GM23338 (cell line): Measurements from ENCODE around the gene FUCA1. TPM values are rescaled to one million over a fixed set of nuclear protein-coding genes. Genes with fewer than 3 reads are reported as not detected.

Experiments
- ATAC-seq: fragments of 200-7000 bp; cut with Tn5 transposase; 3 replicates; pipeline ENCODE4 v1.9.1; 2020
- DNase-seq: peaks from one replicate; pipeline ENCODE4 v3.0.0-alpha.2; 2015; ENCODE audit warnings: low spot score
- H2AFZ ChIP-seq: fragments of 200-600 bp; sonication (generic); 2 replicates; pipeline ENCODE4 v1.8.0; 2016; ENCODE audit warnings: antibody characterized with exemption, mild to moderate bottlenecking, moderate library complexity
- H3F3A ChIP-seq: fragments of 200-600 bp; sonication (generic); replicated peaks from 2 replicates; pipeline ENCODE4 v1.8.0; 2017; ENCODE audit warnings: antibody characterized with exemption, mixed run types, low read depth
- H3K27ac ChIP-seq: fragments of 200-600 bp; sonication (generic); 2 replicates; pipeline ENCODE4 v1.6.1; 2016; ENCODE audit warnings: low read depth
- H3K27me3 ChIP-seq: fragments of 200-600 bp; sonication (generic); 2 replicates; pipeline ENCODE4 v1.8.0; 2016; ENCODE audit warnings: mild to moderate bottlenecking, mixed run types, moderate library complexity; ENCODE audit not compliant: insufficient read depth
- H3K36me3 ChIP-seq: fragments of 200-600 bp; sonication (generic); 2 replicates; pipeline ENCODE4 v1.8.0; 2016; ENCODE audit warnings: mild to moderate bottlenecking; ENCODE audit not compliant: insufficient read depth
- H3K4me1 ChIP-seq: fragments of 200-600 bp; sonication (generic); 2 replicates; pipeline ENCODE4 v1.8.0; 2016; ENCODE audit warnings: mild to moderate bottlenecking, moderate library complexity; ENCODE audit not compliant: insufficient read depth
- H3K4me2 ChIP-seq: fragments of 200-600 bp; sonication (generic); 2 replicates; pipeline ENCODE4 v1.7.1; 2017; ENCODE audit warnings: mixed run types
- H3K4me3 ChIP-seq: fragments of 200-600 bp; sonication (generic); 2 replicates; pipeline ENCODE4 v1.6.1; 2016; ENCODE audit warnings: mixed run types
- H3K79me2 ChIP-seq: fragments of 200-600 bp; sonication (generic); replicated peaks from 2 replicates; pipeline ENCODE4 v1.8.0; 2017; ENCODE audit warnings: mild to moderate bottlenecking; ENCODE audit not compliant: insufficient read depth
- H3K9me2 ChIP-seq: fragments of 200-600 bp; sonication (generic); 2 replicates; pipeline ENCODE4 v1.8.0; 2017; ENCODE audit not compliant: insufficient read depth
- H4K20me1 ChIP-seq: fragments of 200-600 bp; sonication (generic); replicated peaks from 2 replicates; pipeline ENCODE4 v1.8.0; 2017; ENCODE audit warnings: mild to moderate bottlenecking; ENCODE audit not compliant: insufficient read depth
- H3K27ac Mint-ChIP-seq: 2 replicates; pipeline ENCODE4 v1.8.0; 2020; ENCODE audit warnings: inconsistent platforms, mild to moderate bottlenecking, moderate library complexity, mixed read lengths
- H3K27me3 Mint-ChIP-seq: 3 replicates; pipeline ENCODE4 v1.8.0; 2022; ENCODE audit warnings: low read depth, mild to moderate bottlenecking, moderate library complexity, mixed read lengths, inconsistent platforms; ENCODE audit not compliant: insufficient read depth, poor library complexity
- H3K36me3 Mint-ChIP-seq: 3 replicates; pipeline ENCODE4 v1.8.0; 2021; ENCODE audit warnings: low read depth, mild to moderate bottlenecking, inconsistent platforms, moderate library complexity, mixed read lengths
- H3K4me1 Mint-ChIP-seq: 3 replicates; pipeline ENCODE4 v1.8.0; 2020; ENCODE audit warnings: mild to moderate bottlenecking, inconsistent platforms, mixed read lengths
- H3K4me3 Mint-ChIP-seq: 3 replicates; pipeline ENCODE4 v1.8.0; 2021; ENCODE audit warnings: moderate library complexity, mild to moderate bottlenecking, inconsistent platforms, mixed read lengths
- H3K9me3 Mint-ChIP-seq: 3 replicates; pipeline ENCODE4 v1.8.0; 2020; ENCODE audit warnings: moderate library complexity, mild to moderate bottlenecking, inconsistent platforms, mixed read lengths
- CREB1 ChIP-seq: fragments of 250-450 bp; sonication (Bioruptor Pico); IDR thresholded peaks from 2 replicates; pipeline ENCODE4 v1.5.0; 2020; ENCODE audit warnings: low read depth, mild to moderate bottlenecking, moderate library complexity
- EZH2 ChIP-seq: fragments of 200-600 bp; sonication (generic); IDR thresholded peaks from one replicate; pipeline ENCODE4 v1.8.0; 2017; ENCODE audit warnings: antibody characterized with exemption, mild to moderate bottlenecking, low read depth; ENCODE audit not compliant: unreplicated experiment
- JUNB ChIP-seq: IDR thresholded peaks from one replicate; pipeline ENCODE4 v1.6.1; 2016; ENCODE audit warnings: antibody characterized with exemption; ENCODE audit not compliant: unreplicated experiment
- NANOG ChIP-seq: IDR thresholded peaks from 2 replicates; pipeline ENCODE4 v1.6.1; 2016; ENCODE audit warnings: antibody characterized with exemption, borderline replicate concordance
- POLR2AphosphoS5 ChIP-seq: IDR thresholded peaks from 2 replicates; pipeline ENCODE4 v1.6.1; 2016; ENCODE audit warnings: antibody characterized with exemption, low read depth
- STAT1 ChIP-seq: IDR thresholded peaks from one replicate; pipeline ENCODE4 v1.6.1; 2016; ENCODE audit warnings: antibody characterized with exemption; ENCODE audit not compliant: unreplicated experiment
- ZNF331 ChIP-seq: fragments of 250-450 bp; sonication (Bioruptor Pico); IDR thresholded peaks from 2 replicates; pipeline ENCODE4 v1.5.0; 2020; ENCODE audit warnings: low read depth, mild to moderate bottlenecking, moderate library complexity
- polyA plus RNA-seq: library from polyadenylated mRNA; unstranded; fragments of >200 nt; fragmentation: Nextera tagmentation; extraction: Ambion mirVana; gene quantifications from 2 replicates; pipeline ENCODE4 v1.2.1, GENCODE V29; 2016
- total RNA-seq: library from RNA; depleted of rRNA; stranded (reverse); fragments of >200 nt; shearing (Covaris generic); gene quantifications from 2 replicates; pipeline ENCODE4 v1.2.3, GENCODE V29; 2014
- TF ChIP-seq, protein P1 (sequence below): fragments of 250-450 bp; sonication (Bioruptor Pico); IDR thresholded peaks from 2 replicates; pipeline ENCODE4 v1.5.0; 2020; ENCODE audit warnings: mild to moderate bottlenecking, moderate library complexity

FUCA1 gene
- total and polyA plus RNA-seq, 2 experiments from 2014 or later = 4.4 to 8.5 TPM

DNA sequence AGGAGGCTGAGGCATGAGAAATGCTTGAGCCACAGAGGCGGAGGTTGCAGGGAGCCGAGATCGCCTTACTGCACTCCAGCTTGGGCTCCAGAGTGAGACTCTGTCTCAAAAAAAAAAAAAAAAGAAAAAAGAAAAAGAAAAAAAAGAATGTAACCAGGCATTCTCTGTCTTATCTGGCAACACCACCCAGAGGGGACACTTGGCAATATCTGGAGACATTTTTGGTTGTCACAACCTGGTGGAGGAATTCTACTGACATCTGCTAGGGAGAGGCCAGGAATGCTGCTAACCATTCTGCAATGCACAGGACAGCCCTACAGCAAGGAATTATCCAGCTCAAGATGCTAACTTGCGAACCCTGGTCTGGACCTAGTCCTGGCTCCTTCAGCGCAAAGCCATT lies 47.4 kb upstream of the FUCA1 start:
- H3K36me3 ChIP-seq = no peaks in the 10 kb centered on the region
- H3K4me3 Mint-ChIP-seq = no peak overlapping the region
- H3K9me2 ChIP-seq = no peaks in the 10 kb centered on the region
- H3K4me1 Mint-ChIP-seq = peaks cover 4% of the 10 kb centered on the region; the same call in 2 of the 3 replicates
- H3K79me2 ChIP-seq = no peaks in the 10 kb centered on the region
- H3K27ac Mint-ChIP-seq = no peak overlapping the region
- peaks cover 2% of the 10 kb centered on the region for H3K27me3 Mint-ChIP-seq
- H3K4me2 ChIP-seq = no peak overlapping the region
- H4K20me1 ChIP-seq = no peaks in the 10 kb centered on the region
- ATAC-seq = no peak
- peak overlapping the region; percentile 72; the same call in 1 of the 2 replicates for H2AFZ ChIP-seq
- no peaks in the 10 kb centered on the region for H3K36me3 Mint-ChIP-seq
- no peaks in the 10 kb centered on the region for H3K27me3 ChIP-seq
- H3K27ac ChIP-seq = no peak overlapping the region
- no peak for TF ChIP-seq STAT1
- no peak for TF ChIP-seq JUNB
- TF ChIP-seq ZNF331 (CRISPR knock-in tag) = no peak
- TF ChIP-seq NANOG = no peak
- no peak for TF ChIP-seq CREB1
- no peak for TF ChIP-seq EZH2
- TF ChIP-seq, protein P1, sequence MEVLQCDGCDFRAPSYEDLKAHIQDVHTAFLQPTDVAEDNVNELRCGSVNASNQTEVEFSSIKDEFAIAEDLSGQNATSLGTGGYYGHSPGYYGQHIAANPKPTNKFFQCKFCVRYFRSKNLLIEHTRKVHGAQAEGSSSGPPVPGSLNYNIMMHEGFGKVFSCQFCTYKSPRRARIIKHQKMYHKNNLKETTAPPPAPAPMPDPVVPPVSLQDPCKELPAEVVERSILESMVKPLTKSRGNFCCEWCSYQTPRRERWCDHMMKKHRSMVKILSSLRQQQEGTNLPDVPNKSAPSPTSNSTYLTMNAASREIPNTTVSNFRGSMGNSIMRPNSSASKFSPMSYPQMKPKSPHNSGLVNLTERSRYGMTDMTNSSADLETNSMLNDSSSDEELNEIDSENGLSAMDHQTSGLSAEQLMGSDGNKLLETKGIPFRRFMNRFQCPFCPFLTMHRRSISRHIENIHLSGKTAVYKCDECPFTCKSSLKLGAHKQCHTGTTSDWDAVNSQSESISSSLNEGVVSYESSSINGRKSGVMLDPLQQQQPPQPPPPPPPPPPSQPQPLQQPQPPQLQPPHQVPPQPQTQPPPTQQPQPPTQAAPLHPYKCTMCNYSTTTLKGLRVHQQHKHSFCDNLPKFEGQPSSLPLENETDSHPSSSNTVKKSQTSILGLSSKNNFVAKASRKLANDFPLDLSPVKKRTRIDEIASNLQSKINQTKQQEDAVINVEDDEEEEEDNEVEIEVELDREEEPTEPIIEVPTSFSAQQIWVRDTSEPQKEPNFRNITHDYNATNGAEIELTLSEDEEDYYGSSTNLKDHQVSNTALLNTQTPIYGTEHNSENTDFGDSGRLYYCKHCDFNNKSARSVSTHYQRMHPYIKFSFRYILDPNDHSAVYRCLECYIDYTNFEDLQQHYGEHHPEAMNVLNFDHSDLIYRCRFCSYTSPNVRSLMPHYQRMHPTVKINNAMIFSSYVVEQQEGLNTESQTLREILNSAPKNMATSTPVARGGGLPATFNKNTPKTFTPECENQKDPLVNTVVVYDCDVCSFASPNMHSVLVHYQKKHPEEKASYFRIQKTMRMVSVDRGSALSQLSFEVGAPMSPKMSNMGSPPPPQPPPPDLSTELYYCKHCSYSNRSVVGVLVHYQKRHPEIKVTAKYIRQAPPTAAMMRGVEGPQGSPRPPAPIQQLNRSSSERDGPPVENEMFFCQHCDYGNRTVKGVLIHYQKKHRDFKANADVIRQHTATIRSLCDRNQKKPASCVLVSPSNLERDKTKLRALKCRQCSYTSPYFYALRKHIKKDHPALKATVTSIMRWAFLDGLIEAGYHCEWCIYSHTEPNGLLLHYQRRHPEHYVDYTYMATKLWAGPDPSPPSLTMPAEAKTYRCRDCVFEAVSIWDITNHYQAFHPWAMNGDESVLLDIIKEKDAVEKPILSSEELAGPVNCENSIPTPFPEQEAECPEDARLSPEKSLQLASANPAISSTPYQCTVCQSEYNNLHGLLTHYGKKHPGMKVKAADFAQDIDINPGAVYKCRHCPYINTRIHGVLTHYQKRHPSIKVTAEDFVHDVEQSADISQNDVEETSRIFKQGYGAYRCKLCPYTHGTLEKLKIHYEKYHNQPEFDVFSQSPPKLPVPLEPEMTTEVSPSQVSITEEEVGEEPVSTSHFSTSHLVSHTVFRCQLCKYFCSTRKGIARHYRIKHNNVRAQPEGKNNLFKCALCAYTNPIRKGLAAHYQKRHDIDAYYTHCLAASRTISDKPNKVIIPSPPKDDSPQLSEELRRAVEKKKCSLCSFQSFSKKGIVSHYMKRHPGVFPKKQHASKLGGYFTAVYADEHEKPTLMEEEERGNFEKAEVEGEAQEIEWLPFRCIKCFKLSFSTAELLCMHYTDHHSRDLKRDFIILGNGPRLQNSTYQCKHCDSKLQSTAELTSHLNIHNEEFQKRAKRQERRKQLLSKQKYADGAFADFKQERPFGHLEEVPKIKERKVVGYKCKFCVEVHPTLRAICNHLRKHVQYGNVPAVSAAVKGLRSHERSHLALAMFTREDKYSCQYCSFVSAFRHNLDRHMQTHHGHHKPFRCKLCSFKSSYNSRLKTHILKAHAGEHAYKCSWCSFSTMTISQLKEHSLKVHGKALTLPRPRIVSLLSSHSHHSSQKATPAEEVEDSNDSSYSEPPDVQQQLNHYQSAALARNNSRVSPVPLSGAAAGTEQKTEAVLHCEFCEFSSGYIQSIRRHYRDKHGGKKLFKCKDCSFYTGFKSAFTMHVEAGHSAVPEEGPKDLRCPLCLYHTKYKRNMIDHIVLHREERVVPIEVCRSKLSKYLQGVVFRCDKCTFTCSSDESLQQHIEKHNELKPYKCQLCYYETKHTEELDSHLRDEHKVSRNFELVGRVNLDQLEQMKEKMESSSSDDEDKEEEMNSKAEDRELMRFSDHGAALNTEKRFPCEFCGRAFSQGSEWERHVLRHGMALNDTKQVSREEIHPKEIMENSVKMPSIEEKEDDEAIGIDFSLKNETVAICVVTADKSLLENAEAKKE = no peak
- no peak overlapping the region for H3K4me3 ChIP-seq
- no peaks in the 10 kb centered on the region for H3F3A ChIP-seq
- no peak for DNase-seq
- no peaks in the 10 kb centered on the region for H3K9me3 Mint-ChIP-seq
- peaks cover 6% of the 10 kb centered on the region for H3K4me1 ChIP-seq

DNA sequence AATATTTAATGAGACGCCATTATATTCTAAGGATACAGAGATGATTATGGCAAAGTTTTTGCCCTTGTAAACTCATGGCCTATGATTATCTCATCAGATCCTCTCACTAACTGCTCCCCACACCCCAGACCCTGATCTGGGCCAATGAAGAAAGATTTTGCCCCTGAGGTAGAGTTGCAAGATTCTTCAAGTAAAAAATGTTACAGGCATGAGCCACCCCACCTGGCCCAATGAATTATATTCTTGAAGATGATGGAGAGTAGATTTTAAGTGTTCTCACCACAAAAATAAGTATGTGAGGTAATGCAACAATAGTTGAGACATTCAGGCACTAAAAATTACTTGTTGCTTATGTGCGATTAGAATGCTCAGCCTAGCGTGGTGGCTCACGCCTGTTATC lies 46.8 kb upstream of the FUCA1 start:
- Histone ChIP-seq H4K20me1 (no peaks in the 10 kb centered on the region), H3K36me3 (no peaks in the 10 kb centered on the region), H3K27ac (no peak overlapping the region), H3K9me2 (no peaks in the 10 kb centered on the region), H3K4me3 (no peak overlapping the region), H3K4me1 (peaks cover 6% of the 10 kb centered on the region), H2AFZ (no peak overlapping the region), H3K4me2 (no peak overlapping the region), H3K79me2 (no peaks in the 10 kb centered on the region), H3K27me3 (no peaks in the 10 kb centered on the region), H3F3A (no peaks in the 10 kb centered on the region)
- ATAC-seq (no peak), DNase-seq (no peak)
- H3K4me3 Mint-ChIP-seq = no peak overlapping the region
- peaks cover 4% of the 10 kb centered on the region; the same call in 2 of the 3 replicates for H3K4me1 Mint-ChIP-seq
- H3K27ac Mint-ChIP-seq = no peak overlapping the region
- H3K9me3 Mint-ChIP-seq = no peaks in the 10 kb centered on the region
- H3K36me3 Mint-ChIP-seq = no peaks in the 10 kb centered on the region
- peaks cover 2% of the 10 kb centered on the region for H3K27me3 Mint-ChIP-seq
- TF ChIP-seq, protein P1 = no peak
- no peak for TF ChIP-seq STAT1
- no peak for TF ChIP-seq POLR2AphosphoS5
- TF ChIP-seq ZNF331 (CRISPR knock-in tag) = no peak
